SHP77 (cell line): ENCODE data around the gene SORCS1.
"Not testable (repeated sequence)": the region's sequence is repeated elsewhere in the genome, so short reads cannot be mapped to it uniquely, and the experiment has no call there.

Source experiments
- DNase-seq, 2 experiments: peaks; one replicate each; lab custom pipeline; 2025; lab: John Stamatoyannopoulos, UW

SORCS1 gene

DNA sequence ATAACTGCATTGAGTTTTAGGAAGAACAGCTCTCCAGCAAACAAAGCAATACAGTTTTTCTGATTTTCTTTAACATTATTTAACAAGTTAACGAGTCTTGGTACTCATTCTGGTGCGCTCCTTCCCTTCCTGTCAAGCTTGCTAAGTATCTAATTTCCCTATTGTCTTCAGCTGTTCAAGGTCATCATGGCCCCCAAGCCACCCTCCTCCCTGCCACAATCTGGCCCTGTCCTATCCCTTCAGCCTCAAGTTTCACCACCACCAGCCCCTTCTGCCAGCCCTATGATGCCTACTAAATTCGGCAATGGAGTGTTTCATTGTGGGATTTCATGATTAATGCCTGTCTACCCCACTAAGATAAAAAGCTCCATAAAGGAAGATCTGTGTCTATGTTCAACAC, 121.0 kb downstream of the SORCS1 start:
- DNase-seq: no peak

DNA sequence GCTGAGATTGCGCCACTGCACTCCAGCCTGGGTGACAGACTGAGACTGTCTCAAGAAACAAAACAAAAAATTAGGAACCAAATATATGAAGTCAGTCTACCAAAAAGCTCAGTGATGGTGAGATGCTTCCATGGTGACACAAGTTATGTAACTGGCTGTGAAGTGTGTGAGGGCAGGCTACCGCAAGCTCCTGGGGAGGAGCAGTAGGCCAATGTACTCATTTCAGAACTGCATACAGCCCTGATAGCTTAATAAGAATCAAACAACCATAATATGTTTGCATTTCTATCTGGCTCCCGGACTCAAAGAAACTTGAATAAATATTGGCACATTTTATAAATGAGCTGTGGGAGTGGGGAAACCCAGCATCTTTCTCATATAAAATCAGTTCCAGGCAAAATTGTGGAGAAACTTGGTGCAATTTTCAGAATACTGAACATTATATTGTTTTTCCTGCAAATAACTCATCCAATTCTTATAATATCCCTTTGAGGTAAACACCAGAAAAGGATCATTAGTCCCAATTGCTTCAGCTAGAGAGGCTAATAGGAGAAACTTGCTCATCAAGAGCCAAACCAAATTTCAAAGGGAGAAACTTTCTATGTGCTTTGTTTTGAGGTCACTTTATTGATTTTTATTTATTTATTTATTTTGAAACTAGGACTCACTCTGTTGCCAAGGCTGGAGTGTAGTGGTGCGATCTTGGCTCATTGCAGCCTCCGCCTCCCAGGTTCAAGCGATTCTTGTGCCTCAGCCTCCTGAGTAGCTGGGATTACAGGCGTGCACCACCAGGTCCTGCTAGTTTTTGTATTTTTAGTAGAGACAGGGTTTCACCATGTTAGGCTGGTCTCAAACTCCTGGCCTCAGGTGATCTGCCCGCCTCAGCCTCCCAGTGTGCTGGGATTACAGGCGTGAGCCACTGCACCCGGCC, 127.0 kb downstream of the SORCS1 start:
- DNase-seq: no peak

DNA sequence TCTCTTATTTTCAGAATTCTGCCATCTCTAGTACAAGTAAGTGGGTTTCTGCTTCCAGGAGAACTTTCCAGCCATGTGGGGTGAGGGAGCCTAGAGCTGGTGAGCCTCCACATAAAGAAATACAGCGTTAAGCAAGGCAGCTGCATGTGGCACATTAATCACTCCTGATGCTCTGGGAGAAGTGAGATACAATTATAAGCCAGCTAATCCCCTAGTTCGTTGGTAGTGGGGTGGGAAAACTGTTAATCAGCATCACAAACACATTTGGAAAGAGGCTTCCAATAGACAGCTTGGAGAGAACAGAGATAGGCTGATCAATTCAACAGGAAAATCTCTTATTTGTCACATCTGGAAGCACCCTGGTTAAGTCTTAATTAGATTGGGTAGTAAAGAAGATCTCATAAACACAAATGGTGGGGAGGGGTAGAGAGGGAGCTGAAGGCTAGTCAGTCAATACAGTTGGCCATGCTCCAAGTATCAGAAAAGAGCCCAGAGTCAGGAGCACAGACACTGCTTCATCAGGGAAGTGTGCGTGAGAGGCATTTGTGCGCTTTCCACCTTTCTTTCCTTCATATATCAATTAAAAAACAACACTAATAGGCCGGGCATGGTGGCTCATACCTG, 130.6 kb downstream of the SORCS1 start:
- no peak for DNase-seq

DNA sequence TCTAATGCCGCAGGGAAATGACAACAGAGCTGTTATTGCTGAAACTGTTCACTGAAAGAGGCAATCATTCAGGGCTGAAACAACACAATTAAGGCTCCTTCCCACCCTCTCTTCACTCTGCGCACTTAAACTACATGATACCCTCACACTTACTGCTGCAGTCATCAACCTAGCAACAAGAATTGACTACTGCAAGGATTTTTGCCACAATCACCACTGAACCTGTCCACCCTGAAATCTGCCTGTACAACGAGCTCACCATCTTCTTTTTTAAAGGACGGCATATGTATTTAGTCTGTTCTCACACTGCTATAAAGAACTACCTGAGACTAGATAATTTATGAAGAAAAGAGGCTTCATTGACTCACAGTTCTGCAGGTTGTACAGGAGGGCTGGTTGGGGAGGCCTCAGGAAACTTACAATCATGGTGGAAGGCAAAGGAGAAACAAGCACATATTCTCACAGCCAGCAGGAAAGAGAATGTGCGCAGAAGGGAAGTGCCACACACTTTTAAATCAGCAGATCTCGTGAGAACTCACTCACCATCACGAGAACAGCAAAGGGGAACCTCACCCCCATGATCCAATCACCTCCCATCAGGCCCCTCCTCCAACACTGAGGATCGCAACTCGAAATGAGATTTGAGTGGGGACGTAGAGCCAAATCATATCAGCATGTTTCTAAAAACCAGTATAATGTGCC, 131.7 kb downstream of the SORCS1 start:
- no peak for DNase-seq

DNA sequence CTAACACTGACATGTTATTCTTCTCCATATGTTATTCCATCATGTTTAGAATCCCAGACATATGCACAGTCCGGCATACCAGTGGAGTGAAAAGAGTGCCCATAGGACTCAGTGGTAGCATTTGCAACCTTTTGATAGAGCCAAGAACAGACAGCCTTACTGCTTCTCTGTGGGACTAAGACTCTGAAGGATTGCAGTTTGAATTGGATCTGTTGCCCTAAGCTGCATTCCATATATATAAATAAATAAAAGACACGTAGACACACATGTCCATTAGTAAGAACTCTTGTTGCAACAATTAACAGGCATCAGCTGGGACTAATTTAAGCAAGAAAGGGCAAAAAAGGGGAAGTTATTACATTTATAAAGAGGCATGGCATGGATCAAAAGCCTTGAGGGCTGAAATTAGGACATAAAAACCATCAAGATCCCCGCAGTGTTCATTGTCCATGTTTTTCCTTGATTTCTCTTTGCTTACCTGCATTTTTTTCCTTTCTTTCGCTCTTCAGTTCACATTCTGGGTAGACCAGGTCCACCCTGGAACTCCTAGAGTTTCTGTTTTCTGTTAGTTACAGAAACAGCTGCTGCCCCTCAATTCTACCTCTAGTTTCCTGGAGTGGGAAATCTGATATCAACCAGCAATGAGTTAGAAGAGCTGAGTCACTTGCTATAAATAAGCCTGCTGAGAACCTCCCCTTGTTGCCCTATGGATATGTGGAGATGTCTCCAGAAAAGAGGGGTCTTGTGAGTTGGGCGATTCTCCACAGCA, 132.4 kb downstream of the SORCS1 start:
- DNase-seq: peak; percentile 22 to 39

DNA sequence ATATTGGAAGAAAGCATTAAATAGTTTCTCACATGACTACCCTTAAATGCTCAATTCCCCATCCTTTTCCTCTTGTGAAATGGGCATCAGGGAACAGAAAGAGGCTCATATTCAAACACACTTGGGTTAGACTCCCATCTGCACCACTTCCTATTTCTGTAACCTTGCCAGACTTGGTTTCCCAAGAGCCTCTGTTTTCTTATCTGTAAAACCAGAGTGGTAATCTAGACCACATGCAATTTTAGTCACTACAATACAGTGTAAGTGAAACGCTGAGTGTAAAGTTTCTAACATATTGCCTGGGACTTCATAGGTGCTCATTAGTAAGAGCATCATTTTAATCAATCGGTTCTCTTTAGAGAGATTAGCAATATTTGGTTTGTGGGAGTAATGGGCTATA, 136.3 kb downstream of the SORCS1 start:
- no peak for DNase-seq

DNA sequence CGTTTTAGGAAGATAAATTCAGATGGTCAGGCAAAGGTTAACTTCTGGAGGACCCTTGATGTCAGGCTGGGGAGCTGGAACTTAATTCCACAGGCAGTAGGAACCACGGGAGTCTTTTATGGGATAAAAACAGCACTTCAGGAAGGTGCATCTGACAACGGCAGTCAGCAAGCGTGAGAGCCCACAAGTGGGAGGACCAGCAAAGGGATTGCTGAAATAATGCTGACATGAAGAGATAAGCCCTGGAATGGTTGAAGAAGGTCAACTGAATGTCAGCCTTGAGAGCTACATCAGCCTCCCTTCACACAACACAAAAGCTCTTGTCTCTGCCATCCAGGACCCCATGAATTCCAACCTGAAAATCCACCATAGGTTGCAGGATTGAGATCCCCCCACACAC, 138.8 kb downstream of the SORCS1 start:
- no peak for DNase-seq

DNA sequence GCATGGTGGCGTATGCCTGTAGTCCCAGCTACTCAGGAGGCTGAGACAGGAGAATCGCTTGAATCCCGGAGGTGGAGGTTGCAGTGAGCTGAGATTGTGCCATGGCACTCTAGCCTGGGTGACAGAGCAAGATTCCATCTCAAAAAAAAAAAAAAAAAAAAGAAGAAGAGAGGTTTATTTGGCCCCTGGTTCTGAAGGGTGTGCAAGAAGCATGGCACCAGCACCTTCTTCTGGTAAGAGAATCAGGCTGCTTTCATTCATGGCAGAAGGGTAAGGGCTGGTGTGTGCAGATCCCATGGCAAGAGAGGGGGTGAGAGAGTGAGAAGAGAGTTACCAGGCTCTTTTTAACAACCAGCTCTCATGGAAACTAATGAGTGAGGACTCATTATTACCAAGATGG, 140.5 kb downstream of the SORCS1 start:
- not testable (repeated sequence) for DNase-seq

DNA sequence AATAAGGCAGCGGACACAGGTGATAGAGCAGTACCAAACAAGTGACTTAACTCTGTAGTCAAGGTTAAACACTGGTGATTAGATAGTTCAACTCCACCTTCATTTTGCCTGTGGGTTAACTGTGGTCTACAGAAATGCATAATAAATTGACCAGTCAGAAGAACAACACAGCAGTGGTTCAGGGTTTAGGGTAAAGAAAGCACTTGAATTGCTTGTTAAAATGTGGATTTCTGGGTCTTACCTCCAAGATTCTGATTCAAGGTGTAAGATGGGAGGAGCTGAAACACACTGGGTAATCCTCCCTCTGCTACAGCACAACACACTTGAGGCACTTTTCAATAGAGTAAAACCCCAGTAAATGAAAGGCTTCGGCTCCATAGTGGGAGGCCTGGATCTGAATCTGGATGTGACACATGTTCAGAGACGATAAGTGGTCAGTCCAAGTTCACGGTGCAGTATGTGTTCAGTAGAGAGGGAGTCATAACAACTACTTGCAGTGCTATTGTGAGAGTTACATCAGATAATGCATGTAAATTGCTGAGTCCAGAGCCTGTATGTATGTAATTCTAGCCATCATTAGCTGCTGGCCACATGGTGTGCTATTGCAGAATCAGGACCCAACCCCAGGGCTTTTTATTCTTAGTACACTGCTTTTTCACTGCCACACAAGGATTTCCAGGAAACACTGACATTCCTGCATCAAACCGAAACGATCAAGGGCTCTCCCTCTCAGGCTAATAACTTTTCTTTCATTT, 141.7 kb downstream of the SORCS1 start:
- DNase-seq: no peak

DNA sequence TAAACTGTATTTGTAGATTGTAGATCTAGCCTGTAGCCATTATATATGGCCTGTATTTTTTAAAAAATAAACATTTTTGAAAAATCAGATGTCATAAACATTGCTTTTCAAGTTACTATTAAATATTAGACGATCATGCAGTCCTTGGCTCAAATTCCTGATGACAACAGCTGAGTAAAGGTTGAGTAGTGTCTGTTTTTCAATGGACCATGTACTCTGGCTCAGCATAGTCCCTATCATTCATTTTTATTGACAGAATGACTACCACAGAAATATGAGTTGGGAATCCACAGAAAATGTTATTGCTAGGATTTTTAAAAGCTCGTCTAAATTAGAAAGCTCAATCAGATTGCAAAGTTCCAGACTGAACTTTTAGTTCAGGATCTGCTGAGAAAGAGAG, 145.4 kb downstream of the SORCS1 start:
- DNase-seq: no peak

DNA sequence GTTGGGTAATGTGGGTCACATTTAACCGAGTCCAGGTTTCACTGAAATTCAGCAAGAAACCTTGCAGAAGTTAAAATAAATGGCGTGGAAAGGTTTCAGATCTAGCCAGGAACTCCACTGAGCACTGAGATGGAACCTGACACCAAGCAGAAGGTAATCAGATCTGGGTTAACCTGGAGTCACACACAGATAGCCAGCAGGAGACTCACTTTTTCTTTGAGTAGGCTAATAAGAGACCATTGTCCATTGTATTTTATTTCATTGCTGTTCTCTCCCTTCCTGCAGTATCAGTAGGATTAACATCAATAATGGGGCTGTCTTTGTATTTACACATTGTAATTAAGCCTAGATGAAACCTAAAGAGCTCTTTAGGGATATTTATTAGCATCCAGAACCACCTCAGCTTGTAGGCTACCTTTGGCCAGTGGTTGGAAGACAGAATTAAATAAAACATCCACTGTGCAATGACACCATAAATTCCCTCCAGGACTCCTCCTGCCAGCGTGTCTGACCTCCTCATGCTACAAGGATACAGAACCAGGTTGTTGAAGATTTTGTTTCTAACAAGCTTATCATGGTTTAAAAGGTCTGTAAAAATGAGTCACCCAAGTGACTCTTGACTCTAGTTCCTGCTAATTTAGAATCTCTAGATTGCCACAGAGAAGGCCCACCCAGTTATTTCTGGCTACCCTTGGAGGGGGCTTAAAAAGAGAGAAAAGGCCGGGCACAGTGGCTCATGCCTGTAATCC, 151.1 kb downstream of the SORCS1 start:
- DNase-seq: no peak

DNA sequence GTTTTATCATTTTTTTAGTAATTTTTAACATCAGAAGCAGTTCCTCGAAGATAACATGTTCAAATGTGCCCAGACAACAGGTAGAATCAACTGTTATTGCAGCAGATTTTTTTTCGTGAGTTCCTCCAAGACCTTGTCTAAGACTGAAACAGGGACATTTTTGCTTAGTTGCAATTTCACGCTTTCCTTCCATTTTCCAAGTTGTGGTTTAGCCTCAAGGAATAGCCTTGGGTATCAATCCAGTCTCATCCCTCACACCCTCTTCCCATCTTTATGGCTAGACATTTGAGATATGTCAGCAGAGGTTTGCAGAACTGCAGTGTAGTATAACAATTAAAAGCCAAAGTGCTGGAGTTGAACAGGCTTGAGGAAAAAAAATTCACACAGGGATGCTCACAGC, 152.5 kb downstream of the SORCS1 start:
- no peak for DNase-seq

DNA sequence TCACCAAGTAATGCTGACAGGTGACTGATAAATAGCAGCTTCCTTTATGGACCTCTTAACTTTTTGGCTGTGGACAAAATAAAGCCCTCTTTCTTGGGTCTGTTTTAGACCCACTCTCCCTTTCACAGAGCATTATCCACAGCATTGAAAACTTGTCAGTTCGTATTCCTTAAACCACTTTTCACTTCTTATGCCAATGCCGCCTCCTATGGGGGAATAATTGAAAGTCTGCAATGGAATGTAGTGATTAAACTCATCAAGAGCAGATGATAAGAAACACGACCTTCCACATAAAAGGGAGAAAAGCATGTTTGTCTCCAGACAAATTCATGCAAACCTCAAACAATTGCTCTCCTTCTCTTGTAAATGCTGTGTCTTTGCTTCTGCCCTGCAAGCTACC, 153.4 kb downstream of the SORCS1 start:
- DNase-seq: no peak

DNA sequence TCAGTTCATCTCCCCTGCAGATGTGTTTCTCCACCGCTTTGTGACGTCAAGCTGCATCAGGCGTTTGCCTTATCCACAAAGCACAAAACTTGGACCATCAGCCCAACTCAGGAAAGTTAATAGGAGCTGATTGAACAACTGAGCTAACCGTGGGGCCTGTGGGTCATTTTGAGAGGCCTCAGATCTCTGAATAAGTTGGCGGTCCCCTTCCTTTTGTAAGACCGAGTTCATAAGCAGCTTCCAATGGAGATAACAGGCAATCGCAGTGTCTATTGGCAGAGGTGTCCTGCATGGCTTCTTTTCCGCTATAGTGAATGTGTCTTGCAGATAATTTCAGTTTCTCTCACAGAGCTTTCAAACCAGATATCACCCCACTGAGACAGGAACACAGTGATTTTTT, 154.0 kb downstream of the SORCS1 start:
- no peak for DNase-seq

DNA sequence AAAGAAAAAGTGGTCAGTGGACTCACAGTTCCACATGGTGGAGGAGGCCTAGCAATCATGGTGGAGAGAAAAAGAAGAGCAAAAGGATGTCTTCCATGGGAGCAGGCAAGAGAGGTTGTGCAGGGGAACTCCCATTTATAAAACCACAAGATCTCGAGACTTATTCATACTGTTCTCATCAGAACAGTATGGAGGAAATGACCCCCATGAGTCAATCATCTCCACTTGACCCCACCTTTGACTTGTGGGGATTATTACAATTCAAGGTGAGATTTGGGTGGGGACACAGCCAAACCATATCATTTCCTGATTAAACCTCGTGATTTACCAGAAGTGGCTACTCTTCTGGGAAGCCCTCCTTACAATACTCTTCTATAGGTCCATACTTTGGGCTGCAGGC, 160.1 kb downstream of the SORCS1 start:
- DNase-seq: no peak

DNA sequence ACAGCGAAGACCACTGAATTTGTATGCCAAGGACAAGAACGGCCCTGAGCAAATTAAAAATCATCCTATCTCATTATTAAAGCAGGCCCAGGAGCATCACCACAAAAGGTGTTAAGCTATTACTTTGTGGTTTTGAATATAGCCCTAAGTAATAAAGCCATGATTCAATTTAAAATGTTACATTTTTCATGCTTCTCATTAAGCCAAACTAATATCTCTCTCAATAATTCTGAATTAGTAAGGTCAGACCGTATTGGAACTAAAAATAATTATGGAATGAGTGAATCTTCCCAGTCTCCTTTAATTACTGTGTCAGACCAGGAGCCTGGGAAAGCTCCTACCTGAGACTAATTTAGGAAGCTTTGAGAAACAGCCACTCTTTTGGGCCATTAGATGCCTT, 162.4 kb downstream of the SORCS1 start:
- no peak for DNase-seq

DNA sequence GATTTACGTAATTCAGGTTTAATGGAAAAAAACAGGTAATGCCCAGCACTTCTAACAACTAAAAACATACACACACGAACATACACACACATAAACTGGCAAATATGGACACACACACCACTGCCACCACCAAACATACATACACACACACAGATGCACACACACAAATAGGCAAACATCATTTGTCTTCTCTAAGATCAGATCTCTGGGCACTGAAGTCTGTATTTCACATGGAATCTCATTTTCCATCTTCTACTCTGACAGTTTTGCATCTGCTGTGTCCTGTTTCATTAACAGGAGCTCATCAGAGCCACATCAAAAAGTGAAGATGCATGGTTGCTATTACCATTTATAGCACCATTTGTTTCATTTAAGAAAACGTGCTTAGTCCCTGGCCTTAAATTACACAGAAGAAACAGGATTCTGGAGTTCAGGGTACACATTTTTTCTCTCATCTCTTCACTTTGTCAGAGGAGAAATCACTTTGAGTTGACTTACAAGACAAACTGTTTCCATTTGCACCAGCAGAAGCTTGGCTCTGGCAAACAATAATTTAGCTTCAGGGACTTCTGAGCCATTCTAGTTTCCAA, 165.3 kb downstream of the SORCS1 start:
- no peak for DNase-seq

DNA sequence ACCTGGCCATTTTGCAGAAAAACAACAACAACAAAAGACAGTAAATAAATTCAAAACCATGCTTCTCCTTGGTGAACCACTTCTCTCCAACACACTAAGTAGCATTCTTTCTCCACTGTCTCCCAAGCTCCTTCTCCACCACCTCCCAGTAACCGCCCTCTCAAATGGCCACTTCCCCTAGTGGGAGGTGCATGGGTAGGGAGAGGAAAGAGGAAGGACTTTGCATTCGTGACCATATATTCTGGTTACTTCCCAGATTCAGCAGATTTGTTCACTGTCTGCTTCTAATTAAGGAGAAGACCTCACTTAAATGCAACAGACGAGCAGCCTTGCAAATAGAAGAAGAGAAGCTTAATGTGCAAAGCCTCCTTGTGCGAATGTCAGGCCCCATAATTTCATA, 166.8 kb downstream of the SORCS1 start:
- no peak for DNase-seq

DNA sequence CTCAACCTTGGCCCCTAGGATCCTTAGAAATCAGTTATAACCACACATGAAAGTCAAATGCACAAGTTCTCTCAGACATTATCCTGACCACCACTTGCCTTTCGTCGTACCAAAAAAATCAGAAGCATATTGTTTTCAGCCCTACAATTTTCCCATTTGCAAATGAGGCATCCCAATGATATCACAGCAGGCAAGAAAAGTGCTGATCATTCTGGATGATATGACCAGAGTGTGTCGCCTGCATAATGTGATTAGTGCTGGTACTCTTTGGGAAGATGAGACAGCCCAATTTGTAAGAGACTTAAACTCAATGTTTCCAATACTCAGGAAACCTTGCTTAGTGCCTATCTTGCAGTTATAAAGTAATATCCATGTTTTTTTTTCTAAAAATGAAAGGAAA, 168.0 kb downstream of the SORCS1 start:
- no peak for DNase-seq

DNA sequence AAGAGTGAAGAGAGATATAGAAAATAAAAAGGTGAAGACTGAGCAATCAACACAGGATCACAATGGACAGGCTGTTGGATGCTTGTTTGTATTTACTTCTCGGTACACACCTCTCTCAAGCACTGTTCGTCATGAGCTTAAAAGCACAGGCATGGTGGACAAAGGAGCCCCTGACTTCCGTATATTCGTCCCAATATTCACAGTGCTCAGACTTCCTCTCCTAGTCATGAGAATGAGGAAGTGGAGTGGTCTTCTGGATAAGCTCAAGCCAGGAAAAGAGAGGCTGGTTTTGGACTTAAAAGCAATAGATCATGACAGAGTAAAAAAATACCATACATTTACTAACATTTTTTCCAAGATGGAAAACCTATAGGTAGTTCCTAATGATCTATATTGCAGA, 172.5 kb downstream of the SORCS1 start:
- no peak for DNase-seq
